GM19025 (cell line): Measurements from ENCODE around the gene AGBL5.

Experiments used
- ATAC-seq: cut with Tn5 transposase; IDR thresholded peaks from one replicate; pipeline ENCODE4 v1.9.1; 2021; ENCODE audit warnings: mild to moderate bottlenecking, low read depth, moderate library complexity; ENCODE audit not compliant: unreplicated experiment

Gene AGBL5

GRCh38 chr2:27076323-27076722 lies 24.9 kb downstream of the AGBL5 start:
- ATAC-seq = no peak

GRCh38 chr2:27077231-27077630 lies 25.8 kb downstream of the AGBL5 start:
- no peak for ATAC-seq

GRCh38 chr2:27078267-27079194 lies 27.1 kb downstream of the AGBL5 start, which contains the start of gene EMILIN1:
EMILIN1 (plus strand) TSS chr2:27078615; CDS start chr2:27079066, 451 bp downstream.
- no peak for ATAC-seq

DNA sequence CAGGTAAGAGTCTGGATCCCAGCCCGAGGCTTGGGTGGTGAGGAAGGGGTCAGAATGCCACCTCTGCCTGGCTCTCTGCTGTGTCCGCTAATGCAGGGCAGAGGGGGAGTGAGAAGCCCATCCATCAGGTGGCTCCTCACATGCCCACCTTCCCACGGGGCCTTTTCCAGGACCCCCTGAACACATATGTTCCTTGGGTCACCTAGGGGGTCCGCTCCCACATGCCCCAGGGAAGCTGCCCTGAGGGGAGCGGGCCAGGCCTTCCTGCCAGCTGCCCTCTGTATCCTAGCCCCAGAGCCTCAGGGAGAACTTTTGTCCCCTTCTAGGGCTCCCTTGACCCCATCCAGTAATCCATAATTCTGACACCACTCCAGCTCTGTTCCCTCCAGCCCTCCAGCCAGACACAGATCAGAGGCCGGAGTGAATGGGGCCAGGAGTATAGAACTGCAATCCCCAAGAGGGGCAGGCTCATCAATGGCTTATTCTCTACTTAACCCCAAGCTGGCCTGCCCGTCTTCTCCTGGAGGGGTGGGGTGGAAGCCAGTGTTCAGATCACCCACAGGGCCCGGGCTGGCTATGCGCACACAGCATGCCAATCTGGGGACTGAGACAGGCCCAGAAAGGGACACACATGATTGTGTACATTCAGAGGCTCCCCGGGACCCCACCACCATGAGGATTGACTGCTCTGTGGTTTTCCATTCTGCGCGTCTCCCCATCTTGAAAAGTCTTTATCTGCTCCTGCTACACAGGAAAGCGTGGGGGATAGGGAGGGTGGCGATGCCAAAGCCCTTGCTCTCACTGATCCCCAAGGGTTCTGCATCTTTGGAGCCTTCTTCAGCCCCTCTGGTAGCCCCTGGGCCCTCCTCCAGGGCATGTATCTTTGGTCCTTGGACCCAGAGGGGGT lies 28.0 kb downstream of the AGBL5 start:
- ATAC-seq = no peak

GRCh38 chr2:27080140-27080469 lies 28.6 kb downstream of the AGBL5 start:
- ATAC-seq = no peak

GRCh38 chr2:27080603-27080936 lies 29.1 kb downstream of the AGBL5 start:
- ATAC-seq = no peak

GRCh38 chr2:27081984-27082772 lies 30.7 kb downstream of the AGBL5 start:
- ATAC-seq = no peak

DNA sequence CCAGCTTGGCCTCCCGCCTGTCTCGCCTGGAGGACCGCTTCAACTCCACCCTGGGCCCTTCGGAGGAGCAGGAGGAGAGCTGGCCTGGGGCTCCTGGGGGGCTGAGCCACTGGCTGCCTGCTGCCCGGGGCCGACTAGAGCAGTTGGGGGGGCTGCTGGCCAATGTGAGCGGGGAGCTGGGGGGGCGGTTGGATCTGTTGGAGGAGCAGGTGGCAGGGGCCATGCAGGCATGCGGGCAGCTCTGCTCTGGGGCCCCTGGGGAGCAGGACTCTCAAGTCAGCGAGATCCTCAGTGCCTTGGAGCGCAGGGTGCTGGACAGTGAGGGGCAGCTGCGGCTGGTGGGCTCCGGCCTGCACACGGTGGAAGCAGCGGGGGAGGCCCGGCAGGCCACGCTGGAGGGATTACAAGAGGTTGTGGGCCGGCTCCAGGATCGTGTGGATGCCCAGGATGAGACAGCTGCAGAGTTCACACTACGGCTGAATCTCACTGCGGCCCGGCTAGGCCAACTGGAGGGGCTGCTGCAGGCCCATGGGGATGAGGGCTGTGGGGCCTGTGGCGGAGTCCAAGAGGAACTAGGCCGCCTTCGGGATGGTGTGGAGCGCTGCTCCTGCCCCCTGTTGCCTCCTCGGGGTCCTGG lies 31.4 kb downstream of the AGBL5 start:
- no peak for ATAC-seq

- no peak for ATAC-seq
These were observed 32.2 kb downstream of the AGBL5 start for GRCh38 chr2:27083410-27084296.

GRCh38 chr2:27084297-27085061 lies 33.0 kb downstream of the AGBL5 start:
- ATAC-seq = no peak

GRCh38 chr2:27085062-27085672 lies 33.7 kb downstream of the AGBL5 start:
- no peak for ATAC-seq

DNA sequence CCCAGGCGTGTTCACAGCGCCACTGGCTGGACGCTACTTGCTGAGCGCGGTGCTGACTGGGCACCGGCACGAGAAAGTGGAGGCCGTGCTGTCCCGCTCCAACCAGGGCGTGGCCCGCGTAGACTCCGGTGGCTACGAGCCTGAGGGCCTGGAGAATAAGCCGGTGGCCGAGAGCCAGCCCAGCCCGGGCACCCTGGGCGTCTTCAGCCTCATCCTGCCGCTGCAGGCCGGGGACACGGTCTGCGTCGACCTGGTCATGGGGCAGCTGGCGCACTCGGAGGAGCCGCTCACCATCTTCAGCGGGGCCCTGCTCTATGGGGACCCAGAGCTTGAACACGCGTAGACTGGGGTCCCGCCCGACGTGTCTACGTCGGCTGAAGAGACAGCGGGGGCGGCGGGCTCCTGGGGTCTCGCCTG lies 34.2 kb downstream of the AGBL5 start:
- ATAC-seq = peak; percentile 1

DNA sequence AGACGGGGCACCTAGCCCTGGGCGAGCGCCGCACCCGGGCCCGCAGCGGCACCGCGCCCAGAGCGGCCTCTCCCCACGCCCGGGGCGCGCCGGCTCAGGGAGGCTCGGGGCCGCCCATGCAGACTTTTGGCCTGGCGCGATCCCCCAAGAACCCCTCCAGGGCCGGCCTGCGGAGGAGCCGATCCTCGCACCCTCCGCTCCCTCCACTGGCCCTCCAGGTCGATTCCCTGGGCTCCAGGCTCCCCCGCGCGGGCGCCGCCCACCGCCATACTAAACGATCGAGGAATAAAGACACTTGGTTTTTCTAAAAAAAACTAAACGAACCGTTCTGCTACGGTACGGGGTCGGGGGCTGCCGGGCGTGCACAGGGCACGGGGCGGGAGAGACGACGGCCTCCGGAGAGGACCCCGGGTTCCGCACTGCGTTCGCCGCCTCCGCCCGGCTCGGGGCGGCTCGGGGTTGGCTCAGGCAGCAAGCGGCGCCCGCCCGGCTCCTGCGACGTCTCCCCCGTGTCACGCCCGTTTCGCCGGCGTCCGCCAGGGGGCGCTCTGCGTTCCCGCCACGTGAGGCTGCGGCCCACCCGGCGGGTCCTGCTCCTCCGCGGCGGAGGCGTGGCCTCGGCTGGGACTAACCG lies 34.7 kb downstream of the AGBL5 start:
- peak; percentile 72 for ATAC-seq

- ATAC-seq = peak; percentile 1
These were observed 35.5 kb downstream of the AGBL5 start, which contains the start of gene KHK for GRCh38 chr2:27086724-27087593. KHK (plus strand) TSS chr2:27086772; CDS start chr2:27087260, 488 bp downstream.

DNA sequence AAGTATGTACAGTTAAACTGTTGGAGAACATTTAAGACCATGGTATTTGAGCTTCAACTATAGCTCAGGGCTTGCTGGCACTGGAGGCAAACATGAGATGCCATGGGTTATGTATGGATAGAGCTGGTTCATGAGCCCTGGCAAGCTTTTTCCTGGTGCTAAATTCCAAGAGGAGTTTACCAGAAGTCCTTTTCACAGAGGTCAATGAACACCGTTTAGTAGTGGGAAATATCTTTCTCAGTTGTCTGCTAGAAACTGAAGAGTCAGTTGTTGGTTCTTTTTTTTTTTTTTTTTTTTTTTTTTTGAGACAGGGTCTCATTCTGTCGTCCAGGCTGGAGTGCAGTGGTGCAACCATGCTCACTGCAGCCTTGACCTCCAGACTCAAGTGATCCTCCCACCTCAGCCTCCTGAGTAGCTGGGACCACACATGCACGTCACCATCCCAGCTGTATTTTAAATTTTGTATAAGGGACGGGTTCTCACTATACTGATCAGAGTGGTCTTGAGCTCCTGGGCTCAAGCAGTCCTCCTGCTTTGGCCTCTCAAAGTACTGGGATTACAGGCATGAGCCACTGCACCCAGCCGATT lies 36.4 kb downstream of the AGBL5 start:
- ATAC-seq = no peak

DNA sequence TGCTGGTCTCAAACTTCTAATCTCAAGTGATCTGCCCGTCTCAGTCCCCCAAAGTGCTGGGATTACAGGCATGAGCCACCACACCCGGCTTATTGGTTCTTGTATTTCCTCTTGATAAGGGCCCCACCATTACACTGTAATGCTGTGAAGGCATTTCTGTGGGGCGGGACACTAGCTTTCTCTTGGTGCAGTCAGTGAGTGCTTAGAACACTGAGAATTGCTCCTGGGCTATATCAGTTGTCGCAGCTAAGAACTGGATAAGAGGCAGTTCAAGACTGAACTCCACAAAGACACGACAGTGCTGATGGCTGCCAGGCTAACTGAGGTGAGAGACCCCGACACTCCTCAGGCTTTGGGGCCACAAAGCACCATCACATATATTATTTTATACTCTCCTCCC lies 37.2 kb downstream of the AGBL5 start:
- ATAC-seq = no peak
